ENCODE measurements around the gene ENDOG. TPM values are rescaled to one million over a fixed set of nuclear protein-coding genes. Genes with fewer than 3 reads are reported as not detected.

ENDOG gene
- total and polyA plus RNA-seq, 3 donors from 2014 or later = 28.9 to 33.9 (median 30.4) TPM

DNA sequence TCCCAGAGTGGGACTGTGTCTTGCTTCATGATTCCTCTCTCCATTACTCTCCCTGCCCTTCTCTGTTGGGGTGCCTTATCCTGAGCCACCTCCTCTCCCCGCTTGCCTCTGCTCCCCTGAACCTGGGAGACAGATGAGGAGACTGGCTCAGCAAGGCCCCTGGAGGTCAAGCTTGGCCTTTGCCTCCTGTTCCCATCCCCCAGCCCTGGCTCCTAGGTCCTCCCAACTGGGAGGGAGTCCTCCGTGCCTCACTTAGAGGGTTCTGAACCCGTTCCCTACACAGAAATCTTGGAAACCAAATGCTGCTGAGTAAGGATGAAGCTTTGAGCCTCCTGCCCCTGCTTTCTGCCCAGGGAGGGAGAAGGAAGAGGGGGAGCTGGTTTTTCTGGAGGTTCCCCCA, 9.8 kb upstream of the ENDOG start:
- 74 to 87% methylated on average over 3 of the region's 3 CpGs for WGBS, 2 donors

DNA sequence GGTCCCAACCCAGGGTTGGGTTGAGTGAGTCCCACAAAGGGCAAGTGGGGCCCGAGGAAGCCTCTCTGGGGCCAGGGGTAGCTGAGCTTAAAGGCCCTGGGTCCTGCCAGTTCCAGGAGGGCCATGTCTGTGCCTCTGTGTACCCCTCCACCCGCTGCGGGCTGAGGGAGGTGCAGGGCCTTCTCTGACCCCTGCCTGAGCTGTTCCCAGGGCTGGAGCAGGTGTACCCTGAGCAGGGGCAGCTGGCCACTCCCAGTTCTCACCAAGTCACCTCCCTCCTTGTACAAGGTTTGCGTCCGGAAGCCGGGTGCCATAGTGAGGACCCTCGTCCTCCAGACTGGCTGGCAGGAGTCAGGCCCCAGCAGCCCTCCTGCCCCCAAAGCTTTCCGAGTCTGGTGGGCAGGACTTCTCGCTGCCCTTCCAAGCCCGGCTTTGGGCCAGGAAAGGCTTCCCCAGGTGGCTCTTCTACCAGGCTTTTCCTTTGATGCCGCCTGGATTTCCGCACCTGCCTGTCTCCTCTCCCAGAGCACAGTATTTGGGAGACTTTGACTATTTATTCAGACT, 9.2 kb upstream of the ENDOG start:
- no peaks in the 10 kb centered on the region for H3K27me3 ChIP-seq
- no peaks in the 10 kb centered on the region for H3K9me3 ChIP-seq
- H3K36me3 ChIP-seq (ENCODE audit: low read depth, missing control alignments) = no peaks in the 10 kb centered on the region
- intact Hi-C loops (cut with DNase I; ENCODE audit: low total_unique reads) = no loop called here
- H3K4me1 ChIP-seq = no peaks in the 10 kb centered on the region
- H3K4me3 ChIP-seq = no peak overlapping the region
- WGBS, 2 donors = 95 to 97% methylated on average over 10 to 12 of the region's 12 CpGs
- no peak for TF ChIP-seq POLR2A (IDR thresholded peaks at IDR 0.05)
- TF ChIP-seq, protein P1, sequence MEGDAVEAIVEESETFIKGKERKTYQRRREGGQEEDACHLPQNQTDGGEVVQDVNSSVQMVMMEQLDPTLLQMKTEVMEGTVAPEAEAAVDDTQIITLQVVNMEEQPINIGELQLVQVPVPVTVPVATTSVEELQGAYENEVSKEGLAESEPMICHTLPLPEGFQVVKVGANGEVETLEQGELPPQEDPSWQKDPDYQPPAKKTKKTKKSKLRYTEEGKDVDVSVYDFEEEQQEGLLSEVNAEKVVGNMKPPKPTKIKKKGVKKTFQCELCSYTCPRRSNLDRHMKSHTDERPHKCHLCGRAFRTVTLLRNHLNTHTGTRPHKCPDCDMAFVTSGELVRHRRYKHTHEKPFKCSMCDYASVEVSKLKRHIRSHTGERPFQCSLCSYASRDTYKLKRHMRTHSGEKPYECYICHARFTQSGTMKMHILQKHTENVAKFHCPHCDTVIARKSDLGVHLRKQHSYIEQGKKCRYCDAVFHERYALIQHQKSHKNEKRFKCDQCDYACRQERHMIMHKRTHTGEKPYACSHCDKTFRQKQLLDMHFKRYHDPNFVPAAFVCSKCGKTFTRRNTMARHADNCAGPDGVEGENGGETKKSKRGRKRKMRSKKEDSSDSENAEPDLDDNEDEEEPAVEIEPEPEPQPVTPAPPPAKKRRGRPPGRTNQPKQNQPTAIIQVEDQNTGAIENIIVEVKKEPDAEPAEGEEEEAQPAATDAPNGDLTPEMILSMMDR (IDR thresholded peaks at IDR 0.05) = no peak
- H3K27ac ChIP-seq = no peak overlapping the region
- DNase-seq = no peak

More for the DNA sequence above, 9.8 kb upstream of the ENDOG start:
- Histone ChIP-seq H3K36me3 (ENCODE audit: low read depth, missing control alignments) (no peaks in the 10 kb centered on the region), H3K9me3 (no peaks in the 10 kb centered on the region), H3K4me1 (no peaks in the 10 kb centered on the region), H3K27ac (no peak overlapping the region), H3K27me3 (no peaks in the 10 kb centered on the region), H3K4me3 (no peak overlapping the region)
- no peak for DNase-seq
- TF ChIP-seq, protein P1 (IDR thresholded peaks at IDR 0.05) = no peak
- TF ChIP-seq POLR2A (IDR thresholded peaks at IDR 0.05) = no peak
- intact Hi-C loops (cut with DNase I; ENCODE audit: low total_unique reads) = no loop called here

DNA sequence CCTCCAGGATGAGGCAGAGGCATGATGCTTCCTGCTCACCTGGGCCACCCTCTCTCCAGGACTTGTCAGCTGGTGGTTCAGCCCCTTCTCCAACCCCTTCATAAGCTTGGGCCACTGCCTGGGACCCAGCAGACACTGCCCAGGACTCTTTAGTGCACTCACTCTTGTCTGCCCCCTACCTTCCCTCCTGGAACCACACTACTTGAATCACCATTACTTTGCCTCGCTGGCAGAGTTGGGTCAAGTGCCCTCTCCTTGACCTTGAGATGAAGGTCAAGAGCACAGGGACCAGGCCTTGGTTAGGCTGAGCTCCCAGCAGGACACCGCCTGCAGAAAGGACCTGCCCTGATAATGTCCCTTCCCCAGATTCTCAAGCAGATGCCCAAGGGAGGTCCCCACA, 8.5 kb upstream of the ENDOG start:
- no peaks in the 10 kb centered on the region for H3K36me3 ChIP-seq (ENCODE audit: low read depth, missing control alignments)
- DNase-seq = no peak
- H3K27me3 ChIP-seq = no peaks in the 10 kb centered on the region
- TF ChIP-seq, protein P1 (IDR thresholded peaks at IDR 0.05) = no peak
- no peak for TF ChIP-seq POLR2A (IDR thresholded peaks at IDR 0.05)
- H3K9me3 ChIP-seq = no peaks in the 10 kb centered on the region
- no peak overlapping the region for H3K27ac ChIP-seq
- no peaks in the 10 kb centered on the region for H3K4me1 ChIP-seq
- H3K4me3 ChIP-seq = no peak overlapping the region
- 44 to 60% methylated on average over 2 of the region's 2 CpGs for WGBS, 2 donors
- intact Hi-C loops (cut with DNase I; ENCODE audit: low total_unique reads) = no loop called here

DNA sequence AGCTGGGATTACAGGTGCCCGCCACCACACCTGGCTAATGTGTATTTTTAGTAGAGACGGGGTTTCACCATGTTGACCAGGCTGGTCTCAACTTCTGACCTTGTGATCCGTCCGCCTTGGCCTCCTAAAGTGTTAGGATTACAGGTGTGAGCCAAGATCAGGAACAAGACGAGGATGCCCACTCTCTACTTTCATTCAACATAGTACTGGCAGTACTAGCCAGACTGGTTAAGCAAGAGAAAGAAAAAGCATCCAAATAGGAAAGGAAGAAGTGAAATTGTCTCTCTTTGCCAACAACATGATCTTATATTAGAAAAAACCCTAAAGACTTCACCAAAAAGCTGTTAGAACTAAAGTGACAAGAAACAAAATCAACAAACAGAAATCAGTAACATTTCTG, 7.4 kb upstream of the ENDOG start:
- WGBS, 2 donors = 68 to 76% methylated on average over 5 of the region's 5 CpGs
- H3K9me3 ChIP-seq = no peaks in the 10 kb centered on the region
- H3K4me1 ChIP-seq = no peaks in the 10 kb centered on the region
- no peaks in the 10 kb centered on the region for H3K27me3 ChIP-seq
- no peak for DNase-seq
- no peak overlapping the region for H3K4me3 ChIP-seq
- no peaks in the 10 kb centered on the region for H3K36me3 ChIP-seq (ENCODE audit: low read depth, missing control alignments)
- no peak overlapping the region for H3K27ac ChIP-seq
- TF ChIP-seq, protein P1 (IDR thresholded peaks at IDR 0.05) = no peak
- no peak for TF ChIP-seq POLR2A (IDR thresholded peaks at IDR 0.05)
- intact Hi-C loops (cut with DNase I; ENCODE audit: low total_unique reads) = no loop called here

Measured in testis (tissue), 3 donors.